ENCODE results near the gene PRKCB. TPM values are rescaled to one million over a fixed set of nuclear protein-coding genes. Genes with fewer than 3 reads are reported as not detected.

Gene PRKCB
- total and polyA plus RNA-seq, 9 donors = 1.2 to 4.5 (median 1.6) TPM

DNA sequence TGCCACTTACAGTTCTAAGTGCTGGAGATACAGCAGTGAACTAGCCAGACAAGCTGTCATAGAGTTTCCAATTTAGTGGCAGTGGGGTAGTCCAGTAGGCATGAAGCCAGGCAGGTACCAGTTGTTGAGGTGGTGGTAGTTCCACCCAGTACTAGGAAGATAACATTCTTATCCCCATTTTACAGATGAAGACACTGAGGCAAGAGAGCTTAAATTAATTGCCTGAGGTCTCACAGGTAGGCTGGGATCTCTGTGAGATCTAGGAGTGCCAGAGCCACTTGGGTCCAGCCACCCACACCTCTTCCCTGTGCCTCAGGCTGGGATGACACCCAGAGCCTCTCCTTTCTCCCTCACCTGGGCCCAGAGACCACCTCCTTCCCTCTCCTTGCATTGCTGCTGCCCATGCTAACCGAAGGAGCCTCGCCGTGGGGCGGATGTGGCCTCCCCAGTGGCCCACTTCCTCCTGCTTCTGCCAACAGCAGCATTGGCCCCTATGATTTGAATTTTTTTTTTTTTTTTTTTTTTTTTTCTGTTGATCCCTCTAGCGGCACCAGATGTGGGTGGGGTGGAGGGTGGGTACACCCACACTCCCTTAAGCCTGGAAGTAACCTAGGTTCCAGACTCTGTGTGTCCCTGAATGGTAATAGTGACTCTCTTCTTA lies 114.0 kb downstream of the PRKCB start:
- Histone ChIP-seq H3K9me3 (replicated peaks; ENCODE audit: control insufficient read depth, low read depth, low read length) (no peaks in the 10 kb centered on the region), H3K36me3 (ENCODE audit: control insufficient read depth, insufficient read depth, low read length) (no peaks in the 10 kb centered on the region), H3K4me3 (ENCODE audit: low read length) (no peak overlapping the region), H3K27ac (ENCODE audit: low read length) (no peak overlapping the region), H3K27me3 (ENCODE audit: control insufficient read depth, insufficient read depth, low read length) (no peaks in the 10 kb centered on the region), H3K4me1 (ENCODE audit: control insufficient read depth, insufficient read depth, low read length) (no peaks in the 10 kb centered on the region)
- WGBS (ENCODE audit: insufficient coverage) = no CpG with 5 or more reads among the region's 5 CpGs
- peak; percentile 5 for DNase-seq

DNA sequence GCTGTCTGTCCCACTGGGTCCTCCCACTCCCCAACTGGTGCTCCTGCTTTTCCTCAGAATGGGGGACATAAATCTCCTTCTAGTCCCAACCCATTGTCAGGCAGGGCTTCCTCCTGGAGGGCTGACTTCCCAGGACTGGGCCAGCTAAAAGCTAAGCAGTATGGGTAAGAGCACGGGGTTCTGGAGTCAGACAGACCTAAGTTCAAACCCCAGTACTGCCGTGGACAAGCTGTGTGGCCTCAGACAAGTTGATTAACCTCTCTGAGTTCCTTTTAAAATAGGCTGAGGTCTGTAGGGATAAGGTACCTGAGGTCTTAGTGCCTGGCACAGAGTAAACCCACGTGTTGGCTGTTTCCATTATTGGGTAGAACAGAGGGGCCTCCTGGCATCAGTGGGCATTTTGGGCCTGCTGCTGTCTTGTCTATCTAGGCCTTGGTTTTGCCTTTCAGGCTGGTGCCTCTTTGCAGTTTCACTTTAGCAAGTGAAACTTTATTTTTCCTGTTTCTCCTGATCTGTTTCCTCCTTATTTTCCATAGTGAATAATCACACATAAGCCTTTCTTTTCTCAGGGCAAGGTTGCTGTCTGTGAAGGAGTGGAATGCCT lies 114.6 kb downstream of the PRKCB start:
- peak; percentile 4 for DNase-seq
- H3K27ac ChIP-seq (ENCODE audit: low read length) = no peak overlapping the region

DNA sequence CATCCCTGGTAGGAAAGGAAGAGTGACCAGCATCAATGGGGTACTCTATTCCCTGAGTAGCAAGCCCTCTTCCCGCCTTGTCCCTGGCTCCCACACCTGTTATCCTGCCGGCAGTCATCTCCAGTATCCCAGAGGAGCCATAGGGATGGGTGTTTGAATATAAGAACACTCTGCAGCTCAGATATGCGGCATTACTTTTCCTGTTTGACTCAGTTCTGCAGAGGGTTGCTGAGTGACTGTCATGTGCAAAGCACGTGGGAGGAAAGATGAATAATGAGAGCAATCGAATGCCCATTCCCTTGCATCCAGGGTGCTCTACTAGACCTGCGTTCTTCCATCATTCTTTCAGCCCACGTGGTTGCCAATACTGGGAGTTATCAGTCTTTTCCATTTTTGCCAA lies 115.1 kb downstream of the PRKCB start:
- Histone ChIP-seq H3K9me3 (replicated peaks; ENCODE audit: control insufficient read depth, low read depth, low read length) (no peaks in the 10 kb centered on the region), H3K27me3 (ENCODE audit: control insufficient read depth, insufficient read depth, low read length) (no peaks in the 10 kb centered on the region), H3K4me1 (ENCODE audit: control insufficient read depth, insufficient read depth, low read length) (no peaks in the 10 kb centered on the region), H3K36me3 (ENCODE audit: control insufficient read depth, insufficient read depth, low read length) (no peaks in the 10 kb centered on the region), H3K27ac (ENCODE audit: low read length) (no peak overlapping the region), H3K4me3 (ENCODE audit: low read length) (no peak overlapping the region)
- WGBS (ENCODE audit: insufficient coverage) = 50% methylated on average over 1 of the region's 7 CpGs
- DNase-seq = no peak

More for the DNA sequence above, 114.6 kb downstream of the PRKCB start:
- Histone ChIP-seq H3K9me3 (replicated peaks; ENCODE audit: control insufficient read depth, low read depth, low read length) (no peaks in the 10 kb centered on the region), H3K4me1 (ENCODE audit: control insufficient read depth, insufficient read depth, low read length) (no peaks in the 10 kb centered on the region), H3K36me3 (ENCODE audit: control insufficient read depth, insufficient read depth, low read length) (no peaks in the 10 kb centered on the region), H3K4me3 (ENCODE audit: low read length) (no peak overlapping the region), H3K27me3 (ENCODE audit: control insufficient read depth, insufficient read depth, low read length) (no peaks in the 10 kb centered on the region)
- WGBS (ENCODE audit: insufficient coverage) = 59% methylated on average over 3 of the region's 3 CpGs

DNA sequence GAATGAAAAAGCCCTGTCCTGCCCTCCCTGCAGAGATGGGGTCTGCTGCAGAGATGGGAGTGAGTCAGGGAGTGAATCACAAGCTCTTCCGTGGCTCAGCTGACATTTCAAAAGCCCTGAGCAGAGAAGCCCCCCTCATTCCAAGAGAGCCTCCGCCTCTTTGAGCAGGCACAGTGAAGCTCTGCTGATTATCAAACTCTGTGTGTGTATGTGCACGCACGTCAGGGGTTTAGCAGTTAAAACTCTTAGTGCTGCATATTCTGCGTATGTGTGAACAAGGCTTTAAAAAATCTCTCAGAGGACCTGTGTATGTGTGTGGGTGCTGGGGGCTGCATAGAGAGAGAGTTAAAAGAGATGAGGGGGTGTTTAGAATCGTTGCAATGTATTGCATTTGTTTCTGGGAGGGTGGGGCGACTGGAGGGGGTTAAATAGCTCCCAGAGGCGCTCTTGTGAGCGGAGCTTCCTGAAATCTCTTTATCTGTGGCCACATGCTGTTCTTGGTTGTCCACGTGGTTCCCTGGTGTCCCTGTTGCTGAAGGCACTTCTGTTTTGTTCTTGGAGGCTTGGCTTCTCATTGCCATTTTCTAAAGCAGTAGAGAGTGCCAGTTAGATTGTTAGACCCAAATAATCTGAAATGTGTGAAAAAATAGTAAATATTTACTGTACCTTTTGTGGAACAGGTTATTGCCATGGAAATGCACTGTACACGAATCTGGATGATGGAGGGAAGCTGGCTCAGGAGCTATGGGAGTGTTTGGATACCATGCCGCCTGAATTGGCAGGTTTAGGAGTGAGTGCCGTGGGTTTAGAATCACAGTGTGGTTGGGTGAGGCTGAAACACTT lies 116.6 kb downstream of the PRKCB start:
- no peaks in the 10 kb centered on the region for H3K9me3 ChIP-seq (replicated peaks; ENCODE audit: control insufficient read depth, low read depth, low read length)
- peak; percentile 42 for DNase-seq
- 36% methylated on average over 3 of the region's 13 CpGs for WGBS (ENCODE audit: insufficient coverage)
- H3K27me3 ChIP-seq (ENCODE audit: control insufficient read depth, insufficient read depth, low read length) = no peaks in the 10 kb centered on the region
- no peak overlapping the region for H3K4me3 ChIP-seq (ENCODE audit: low read length)
- H3K27ac ChIP-seq (ENCODE audit: low read length) = no peak overlapping the region
- H3K36me3 ChIP-seq (ENCODE audit: control insufficient read depth, insufficient read depth, low read length) = no peaks in the 10 kb centered on the region
- no peaks in the 10 kb centered on the region for H3K4me1 ChIP-seq (ENCODE audit: control insufficient read depth, insufficient read depth, low read length)

DNA sequence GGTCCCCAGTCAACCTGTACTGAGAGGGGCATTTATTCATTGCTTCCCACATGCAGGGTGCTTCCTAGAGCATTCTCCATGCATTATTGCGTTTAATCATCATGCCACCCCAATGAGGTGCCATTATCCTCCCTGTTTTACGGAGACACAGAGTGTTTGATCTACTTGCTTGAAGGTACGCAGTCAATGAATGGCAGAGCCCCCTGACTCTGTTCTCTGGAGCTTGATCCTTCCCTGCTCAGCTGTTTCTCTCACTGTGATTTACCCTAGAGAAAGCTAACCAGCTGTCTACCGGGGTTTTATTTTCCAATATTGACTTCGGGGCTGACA lies 117.2 kb downstream of the PRKCB start:
- no peak overlapping the region for H3K4me3 ChIP-seq (ENCODE audit: low read length)
- 64% methylated on average over 4 of the region's 5 CpGs for WGBS (ENCODE audit: insufficient coverage)
- no peaks in the 10 kb centered on the region for H3K9me3 ChIP-seq (replicated peaks; ENCODE audit: control insufficient read depth, low read depth, low read length)
- no peaks in the 10 kb centered on the region for H3K27me3 ChIP-seq (ENCODE audit: control insufficient read depth, insufficient read depth, low read length)
- H3K4me1 ChIP-seq (ENCODE audit: control insufficient read depth, insufficient read depth, low read length) = no peaks in the 10 kb centered on the region
- no peak for DNase-seq
- H3K27ac ChIP-seq (ENCODE audit: low read length) = no peak overlapping the region
- no peaks in the 10 kb centered on the region for H3K36me3 ChIP-seq (ENCODE audit: control insufficient read depth, insufficient read depth, low read length)

DNA sequence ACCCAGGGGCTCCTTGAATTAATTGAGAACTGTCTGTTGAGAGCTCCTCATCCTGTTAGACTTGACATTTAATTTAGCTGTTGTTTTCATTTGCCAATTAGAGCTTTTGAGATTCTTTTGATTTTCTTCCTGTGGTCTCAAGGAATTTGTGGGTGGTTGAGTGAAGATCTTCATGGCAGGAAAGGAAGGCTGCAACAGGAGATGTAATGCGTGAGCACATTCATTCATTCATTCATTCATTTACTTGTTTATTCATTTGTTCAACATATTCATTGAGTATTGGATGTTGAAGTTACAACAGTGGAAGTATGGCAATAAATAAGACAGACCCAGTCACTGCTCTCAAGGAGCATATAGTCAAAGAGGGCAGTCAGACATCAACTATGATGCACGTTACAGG lies 117.7 kb downstream of the PRKCB start:
- H3K27ac ChIP-seq (ENCODE audit: low read length) = no peak overlapping the region
- H3K36me3 ChIP-seq (ENCODE audit: control insufficient read depth, insufficient read depth, low read length) = no peaks in the 10 kb centered on the region
- no peaks in the 10 kb centered on the region for H3K27me3 ChIP-seq (ENCODE audit: control insufficient read depth, insufficient read depth, low read length)
- H3K4me3 ChIP-seq (ENCODE audit: low read length) = no peak overlapping the region
- DNase-seq = no peak
- H3K9me3 ChIP-seq (replicated peaks; ENCODE audit: control insufficient read depth, low read depth, low read length) = no peaks in the 10 kb centered on the region
- no peaks in the 10 kb centered on the region for H3K4me1 ChIP-seq (ENCODE audit: control insufficient read depth, insufficient read depth, low read length)
- WGBS (ENCODE audit: insufficient coverage) = 88% methylated on average over 1 of the region's 2 CpGs

DNA sequence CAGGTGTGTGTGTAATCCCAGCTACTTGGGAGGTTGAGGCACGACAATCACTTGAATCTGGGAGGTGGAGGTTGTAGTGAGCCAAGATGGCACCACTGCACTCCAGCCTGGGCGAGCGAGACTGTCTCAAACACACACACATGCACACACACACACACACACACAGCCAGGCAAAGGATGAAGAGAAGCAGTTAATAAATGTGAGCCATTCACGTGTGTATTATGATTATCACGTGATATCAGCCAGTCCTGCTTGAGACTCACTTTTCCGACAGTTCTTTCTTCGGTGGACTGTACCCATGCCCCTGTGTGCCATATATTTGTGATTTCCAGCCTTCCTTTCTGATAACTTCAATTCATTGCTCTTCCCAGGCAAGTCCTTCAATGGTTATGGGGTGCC lies 119.3 kb downstream of the PRKCB start:
- Histone ChIP-seq H3K36me3 (ENCODE audit: control insufficient read depth, insufficient read depth, low read length) (no peaks in the 10 kb centered on the region), H3K27me3 (ENCODE audit: control insufficient read depth, insufficient read depth, low read length) (no peaks in the 10 kb centered on the region), H3K27ac (ENCODE audit: low read length) (no peak overlapping the region), H3K4me1 (ENCODE audit: control insufficient read depth, insufficient read depth, low read length) (no peaks in the 10 kb centered on the region), H3K4me3 (ENCODE audit: low read length) (no peak overlapping the region), H3K9me3 (replicated peaks; ENCODE audit: control insufficient read depth, low read depth, low read length) (no peaks in the 10 kb centered on the region)
- no peak for DNase-seq
- no CpG with 5 or more reads among the region's 7 CpGs for WGBS (ENCODE audit: insufficient coverage)

DNA sequence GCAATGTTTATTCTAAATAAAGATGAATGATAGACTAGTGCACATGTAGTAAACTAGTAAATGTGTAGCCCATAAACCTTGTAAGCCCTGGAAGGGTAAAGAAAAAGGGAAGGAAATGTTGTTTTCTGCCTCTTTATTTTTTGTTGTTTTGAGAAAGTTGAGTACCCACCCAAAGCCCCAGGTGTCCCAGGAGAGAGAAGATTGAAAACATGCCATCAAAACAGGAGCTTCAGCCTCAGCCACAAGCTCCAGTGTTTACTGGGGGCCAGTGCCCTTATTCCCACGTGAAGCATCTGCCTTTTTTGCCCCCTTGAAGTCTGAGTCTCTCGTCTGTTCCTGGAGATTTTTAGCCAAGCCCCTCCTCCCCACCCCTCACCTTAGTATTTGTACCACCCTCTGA lies 121.5 kb downstream of the PRKCB start:
- H3K27me3 ChIP-seq (ENCODE audit: control insufficient read depth, insufficient read depth, low read length) = no peaks in the 10 kb centered on the region
- no peak overlapping the region for H3K4me3 ChIP-seq (ENCODE audit: low read length)
- H3K36me3 ChIP-seq (ENCODE audit: control insufficient read depth, insufficient read depth, low read length) = no peaks in the 10 kb centered on the region
- 29% methylated on average over 2 of the region's 2 CpGs for WGBS (ENCODE audit: insufficient coverage)
- H3K4me1 ChIP-seq (ENCODE audit: control insufficient read depth, insufficient read depth, low read length) = no peaks in the 10 kb centered on the region
- DNase-seq = no peak
- H3K27ac ChIP-seq (ENCODE audit: low read length) = no peak overlapping the region
- H3K9me3 ChIP-seq (replicated peaks; ENCODE audit: control insufficient read depth, low read depth, low read length) = no peaks in the 10 kb centered on the region

DNA sequence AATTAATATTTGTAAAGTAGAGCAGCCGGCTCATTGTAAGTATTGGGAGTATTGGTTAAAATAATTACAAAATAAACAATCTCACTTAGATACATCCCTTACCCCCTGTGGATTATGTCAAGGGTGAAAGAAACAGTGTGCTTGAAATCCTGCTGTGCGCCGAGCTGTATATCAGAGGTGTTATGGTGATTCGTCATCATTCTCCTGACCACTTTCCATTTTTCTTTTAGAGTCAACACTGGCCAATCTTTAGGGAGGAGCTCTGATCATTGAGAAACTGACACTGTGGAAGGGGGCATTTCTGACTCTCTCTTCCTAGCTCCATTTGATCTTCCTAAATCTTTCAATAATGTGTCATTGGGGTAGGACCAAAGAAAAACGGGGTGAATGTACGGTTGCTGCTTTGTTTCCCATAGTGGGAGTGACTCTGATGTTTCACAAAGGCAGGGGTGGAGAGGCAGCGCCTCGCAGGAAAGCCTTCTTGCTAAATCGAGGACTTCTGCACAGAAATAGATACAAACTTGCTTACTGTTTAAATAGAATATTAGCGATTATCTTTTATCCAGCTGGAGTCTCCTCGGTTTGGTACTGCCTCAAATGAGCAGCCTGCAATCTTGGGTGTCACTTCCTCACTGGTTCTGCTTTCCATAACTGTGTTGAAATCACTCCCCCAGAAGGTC lies 123.4 kb downstream of the PRKCB start:
- 58% methylated on average over 2 of the region's 11 CpGs for WGBS (ENCODE audit: insufficient coverage)
- H3K4me3 ChIP-seq (ENCODE audit: low read length) = no peak overlapping the region
- peak; percentile 54 for DNase-seq
- no peaks in the 10 kb centered on the region for H3K27me3 ChIP-seq (ENCODE audit: control insufficient read depth, insufficient read depth, low read length)
- H3K4me1 ChIP-seq (ENCODE audit: control insufficient read depth, insufficient read depth, low read length) = no peaks in the 10 kb centered on the region
- no peak overlapping the region for H3K27ac ChIP-seq (ENCODE audit: low read length)
- no peaks in the 10 kb centered on the region for H3K9me3 ChIP-seq (replicated peaks; ENCODE audit: control insufficient read depth, low read depth, low read length)
- no peaks in the 10 kb centered on the region for H3K36me3 ChIP-seq (ENCODE audit: control insufficient read depth, insufficient read depth, low read length)

DNA sequence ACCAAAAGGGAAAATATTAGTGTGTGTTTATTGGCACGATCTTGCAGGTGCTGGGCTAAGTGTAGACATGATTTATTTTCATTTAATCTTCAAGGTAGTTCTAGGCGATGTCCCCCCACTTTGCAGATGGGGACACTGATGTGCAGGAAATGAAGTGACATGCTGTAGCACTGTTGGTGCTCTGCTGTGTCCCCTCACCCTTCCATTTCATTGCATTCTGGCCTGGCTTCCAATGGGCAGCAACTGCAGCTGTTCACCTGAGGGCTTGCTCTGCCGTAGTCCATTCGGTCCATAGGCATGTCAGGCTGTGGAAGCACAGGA lies 123.9 kb downstream of the PRKCB start:
- H3K27ac ChIP-seq (ENCODE audit: low read length) = no peak overlapping the region
- no CpG with 5 or more reads among the region's 4 CpGs for WGBS (ENCODE audit: insufficient coverage)
- no peaks in the 10 kb centered on the region for H3K4me1 ChIP-seq (ENCODE audit: control insufficient read depth, insufficient read depth, low read length)
- H3K4me3 ChIP-seq (ENCODE audit: low read length) = no peak overlapping the region
- H3K27me3 ChIP-seq (ENCODE audit: control insufficient read depth, insufficient read depth, low read length) = no peaks in the 10 kb centered on the region
- no peak for DNase-seq
- no peaks in the 10 kb centered on the region for H3K9me3 ChIP-seq (replicated peaks; ENCODE audit: control insufficient read depth, low read depth, low read length)
- H3K36me3 ChIP-seq (ENCODE audit: control insufficient read depth, insufficient read depth, low read length) = no peaks in the 10 kb centered on the region

Measured in muscle of leg (tissue), 11 donors.